ENCODE measurements around the gene FOXP4. TPM values are rescaled to one million over a fixed set of nuclear protein-coding genes. Genes with fewer than 3 reads are reported as not detected.

FOXP4 gene
- total RNA-seq, 6 experiments from 2014 or later: 17.9 to 24.4 (median 24.0) TPM

DNA sequence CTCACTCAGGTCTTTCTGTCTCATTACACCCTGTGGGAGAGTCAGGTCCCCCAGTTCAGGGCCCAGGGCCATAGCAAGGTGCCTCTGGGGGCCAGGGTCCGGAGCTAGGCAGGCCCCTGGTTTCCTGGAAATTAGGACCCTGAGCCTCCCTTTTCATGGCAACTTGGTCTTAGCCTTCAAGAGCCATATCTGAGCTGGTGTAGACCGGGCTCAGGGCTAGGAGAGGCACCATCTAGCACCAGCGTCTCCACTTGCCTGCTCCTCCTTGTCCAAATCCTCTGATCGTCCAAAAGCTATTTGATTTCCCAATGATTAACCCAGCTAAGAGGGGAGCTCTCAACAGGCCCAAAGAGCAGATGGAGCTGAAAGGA is 97.7 kb downstream of the FOXP4 start:
- no peaks in the 10 kb centered on the region for H3K36me3 Mint-ChIP-seq (ENCODE audit: low read depth)
- no peaks in the 10 kb centered on the region for H3K4me1 Mint-ChIP-seq (ENCODE audit: low read depth)
- no peak overlapping the region for H3K27ac Mint-ChIP-seq
- peaks cover 47% of the 10 kb centered on the region for H3K27me3 Mint-ChIP-seq (ENCODE audit: insufficient read depth)
- TF ChIP-seq, protein P1, sequence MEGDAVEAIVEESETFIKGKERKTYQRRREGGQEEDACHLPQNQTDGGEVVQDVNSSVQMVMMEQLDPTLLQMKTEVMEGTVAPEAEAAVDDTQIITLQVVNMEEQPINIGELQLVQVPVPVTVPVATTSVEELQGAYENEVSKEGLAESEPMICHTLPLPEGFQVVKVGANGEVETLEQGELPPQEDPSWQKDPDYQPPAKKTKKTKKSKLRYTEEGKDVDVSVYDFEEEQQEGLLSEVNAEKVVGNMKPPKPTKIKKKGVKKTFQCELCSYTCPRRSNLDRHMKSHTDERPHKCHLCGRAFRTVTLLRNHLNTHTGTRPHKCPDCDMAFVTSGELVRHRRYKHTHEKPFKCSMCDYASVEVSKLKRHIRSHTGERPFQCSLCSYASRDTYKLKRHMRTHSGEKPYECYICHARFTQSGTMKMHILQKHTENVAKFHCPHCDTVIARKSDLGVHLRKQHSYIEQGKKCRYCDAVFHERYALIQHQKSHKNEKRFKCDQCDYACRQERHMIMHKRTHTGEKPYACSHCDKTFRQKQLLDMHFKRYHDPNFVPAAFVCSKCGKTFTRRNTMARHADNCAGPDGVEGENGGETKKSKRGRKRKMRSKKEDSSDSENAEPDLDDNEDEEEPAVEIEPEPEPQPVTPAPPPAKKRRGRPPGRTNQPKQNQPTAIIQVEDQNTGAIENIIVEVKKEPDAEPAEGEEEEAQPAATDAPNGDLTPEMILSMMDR (IDR thresholded peaks at IDR 0.05): no peak
- no peak overlapping the region for H3K4me3 Mint-ChIP-seq
- H3K9me3 Mint-ChIP-seq: no peaks in the 10 kb centered on the region
- DNase-seq: no peak

DNA sequence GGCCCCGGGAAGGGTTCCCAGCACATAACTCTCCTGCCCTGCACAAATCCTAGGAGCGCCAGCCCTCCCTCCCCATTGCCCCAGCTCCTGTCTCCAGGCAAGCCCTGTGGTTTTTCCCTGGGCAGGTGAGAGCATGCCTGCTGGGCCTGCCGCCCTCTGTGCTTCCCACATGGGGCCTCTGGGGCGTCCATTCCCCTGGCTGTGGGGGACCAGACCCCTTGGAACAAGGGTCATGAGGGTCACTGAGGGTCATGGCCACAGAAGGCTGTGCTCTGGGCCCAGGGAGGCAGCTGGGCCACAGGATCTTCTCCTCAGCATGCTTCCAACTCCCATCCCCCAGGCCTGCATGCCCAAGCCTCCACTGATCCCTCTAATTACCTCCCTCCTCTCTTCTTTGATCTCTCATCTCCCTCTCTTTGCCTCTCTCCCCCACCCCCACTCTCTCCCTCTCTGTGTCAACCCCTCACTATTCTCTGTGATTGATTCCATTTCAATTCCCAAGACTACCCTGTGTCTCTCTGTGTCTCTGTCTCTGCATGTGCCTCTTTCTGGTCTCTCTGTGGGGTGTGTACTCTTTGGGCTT is 98.2 kb downstream of the FOXP4 start:
- TF ChIP-seq, protein P1 (IDR thresholded peaks at IDR 0.05): no peak

DNA sequence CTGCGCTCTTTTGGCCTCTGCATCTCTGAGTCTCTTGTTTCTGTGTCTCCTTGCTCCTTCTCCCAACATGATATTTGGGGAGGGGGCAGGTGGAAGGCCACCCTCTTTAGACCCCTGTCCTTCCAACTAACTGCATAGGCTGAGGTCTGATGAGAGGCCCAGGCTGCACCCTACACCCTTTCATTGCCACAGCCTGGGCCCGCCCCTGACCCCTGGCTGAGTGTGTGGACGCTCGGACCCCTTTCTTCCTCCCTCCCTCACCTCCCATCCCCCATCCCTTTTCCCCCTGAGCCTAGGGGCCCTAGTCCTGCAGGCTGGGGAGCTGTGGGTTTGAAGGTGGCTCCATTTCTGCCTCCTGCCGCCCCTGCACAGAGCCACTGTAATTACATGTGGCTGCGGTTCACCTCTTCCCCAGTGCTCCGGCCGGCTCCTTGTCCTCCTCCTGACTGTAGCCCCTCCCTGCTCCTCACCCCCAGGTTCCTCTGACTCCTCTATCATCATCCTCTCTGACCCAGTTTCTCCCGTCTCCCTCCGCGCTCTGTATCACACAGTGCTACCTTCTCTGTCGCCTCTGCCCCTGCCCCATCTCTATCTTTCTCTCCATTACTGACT is 98.9 kb downstream of the FOXP4 start:
- H3K36me3 Mint-ChIP-seq (ENCODE audit: low read depth): no peaks in the 10 kb centered on the region
- TF ChIP-seq, protein P1 (IDR thresholded peaks at IDR 0.05): no peak
- DNase-seq: no peak
- H3K9me3 Mint-ChIP-seq: no peaks in the 10 kb centered on the region
- H3K27ac Mint-ChIP-seq: no peak overlapping the region
- peaks cover 35% of the 10 kb centered on the region for H3K27me3 Mint-ChIP-seq (ENCODE audit: insufficient read depth)
- H3K4me1 Mint-ChIP-seq (ENCODE audit: low read depth): no peaks in the 10 kb centered on the region
- no peak overlapping the region for H3K4me3 Mint-ChIP-seq

More for the DNA sequence above, 98.2 kb downstream of the FOXP4 start:
- H3K36me3 Mint-ChIP-seq (ENCODE audit: low read depth): no peaks in the 10 kb centered on the region
- H3K4me1 Mint-ChIP-seq (ENCODE audit: low read depth): no peaks in the 10 kb centered on the region
- no peaks in the 10 kb centered on the region for H3K9me3 Mint-ChIP-seq
- DNase-seq: no peak
- H3K27me3 Mint-ChIP-seq (ENCODE audit: insufficient read depth): peaks cover 42% of the 10 kb centered on the region
- H3K4me3 Mint-ChIP-seq: no peak overlapping the region
- H3K27ac Mint-ChIP-seq: no peak overlapping the region

DNA sequence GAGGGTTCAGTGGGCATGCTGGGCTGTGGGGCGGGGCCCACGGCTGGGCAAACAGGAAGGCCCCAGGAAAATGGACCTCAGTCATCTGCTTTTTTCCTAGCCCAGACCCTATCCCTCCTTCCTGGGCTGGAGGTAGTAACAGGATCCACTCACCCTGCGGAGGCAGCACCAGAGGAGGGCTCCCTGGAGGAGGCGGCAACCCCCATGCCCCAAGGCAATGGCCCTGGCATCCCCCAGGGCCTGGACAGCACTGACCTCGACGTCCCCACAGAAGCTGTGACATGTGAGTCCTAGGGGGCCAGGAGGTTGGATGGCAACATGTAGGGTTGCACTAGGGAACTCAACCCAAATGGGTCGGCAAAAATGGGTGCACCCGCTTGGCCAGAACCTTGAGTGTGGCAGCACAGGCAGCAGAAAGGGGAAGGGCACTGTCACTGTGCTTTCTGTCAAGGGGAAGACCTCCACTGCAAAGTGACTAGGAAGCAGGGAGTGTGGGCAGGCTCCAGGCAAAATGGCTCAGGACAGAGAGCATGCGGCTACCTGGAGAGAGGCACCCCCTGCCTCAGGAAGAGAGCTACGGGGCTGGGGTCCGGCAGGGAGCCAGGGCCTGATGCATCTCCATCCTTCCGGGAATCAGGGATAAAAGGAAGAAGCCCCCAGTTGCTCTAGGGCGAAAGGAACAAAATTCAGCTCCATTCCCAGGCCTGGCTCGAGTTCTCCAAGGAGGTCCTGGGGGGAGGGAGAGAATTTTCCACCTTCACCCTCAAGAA is 100.0 kb downstream of the FOXP4 start:
- no peak for DNase-seq
- H3K27me3 Mint-ChIP-seq (ENCODE audit: insufficient read depth): peaks cover 29% of the 10 kb centered on the region
- no peaks in the 10 kb centered on the region for H3K4me1 Mint-ChIP-seq (ENCODE audit: low read depth)
- H3K27ac Mint-ChIP-seq: no peak overlapping the region
- no peaks in the 10 kb centered on the region for H3K9me3 Mint-ChIP-seq
- TF ChIP-seq, protein P1 (IDR thresholded peaks at IDR 0.05): no peak
- H3K36me3 Mint-ChIP-seq (ENCODE audit: low read depth): no peaks in the 10 kb centered on the region
- H3K4me3 Mint-ChIP-seq: no peak overlapping the region

DNA sequence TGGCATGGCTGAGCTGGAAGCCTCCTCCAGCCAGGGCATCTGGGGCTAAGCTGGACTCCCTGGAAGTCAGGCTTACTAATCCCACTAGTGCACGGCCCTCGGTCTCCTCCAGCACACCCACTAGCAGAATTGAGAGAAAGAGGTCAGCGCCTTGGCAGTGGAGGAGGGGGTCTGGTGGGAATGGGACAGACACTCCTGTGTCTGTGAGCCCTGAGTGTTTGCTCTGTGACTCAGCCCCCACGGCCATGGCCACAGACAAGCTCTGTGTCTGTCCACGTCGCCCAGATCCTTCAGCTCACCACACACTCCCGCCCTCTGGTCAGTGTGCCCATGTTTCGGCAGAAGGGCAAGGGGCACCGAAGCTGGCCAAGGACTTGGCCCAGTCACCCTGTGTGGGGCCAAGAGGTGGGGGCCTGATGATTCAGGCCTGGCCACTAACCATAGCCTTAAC is 100.9 kb downstream of the FOXP4 start:
- no peak for DNase-seq
- Mint-ChIP-seq H3K4me3 (no peak overlapping the region), H3K9me3 (no peaks in the 10 kb centered on the region), H3K27me3 (ENCODE audit: insufficient read depth) (peaks cover 27% of the 10 kb centered on the region), H3K27ac (no peak overlapping the region), H3K36me3 (ENCODE audit: low read depth) (no peaks in the 10 kb centered on the region), H3K4me1 (ENCODE audit: low read depth) (no peaks in the 10 kb centered on the region)
- TF ChIP-seq, protein P1 (IDR thresholded peaks at IDR 0.05): no peak
